MM.1S (cell line): ENCODE measurements around the gene RITA1.

ENCODE experiments used
- DNase-seq: peaks from one replicate; pipeline ENCODE4 v3.0.0-alpha.2; 2015
- H2AFZ ChIP-seq: fragments of 300-600 bp; sonication (generic); 2 replicates; pipeline ENCODE4 v1.6.0; 2016; ENCODE audit warnings: antibody characterized with exemption, low read length
- H3F3A ChIP-seq: fragments of 300-600 bp; sonication (generic); 2 replicates; pipeline ENCODE4 v1.6.1; 2016; ENCODE audit warnings: mild to moderate bottlenecking, antibody characterized with exemption, low read length, moderate library complexity, mixed read lengths; ENCODE audit not compliant: insufficient read depth
- H3K27ac ChIP-seq: fragments of 300-600 bp; sonication (generic); 2 replicates; pipeline ENCODE4 v1.5.1; 2016; ENCODE audit warnings: mild to moderate bottlenecking, low read length
- H3K27me3 ChIP-seq: fragments of 300-600 bp; sonication (generic); replicated peaks from 2 replicates; pipeline ENCODE4 v1.6.0; 2016; ENCODE audit warnings: low read length; ENCODE audit not compliant: insufficient read depth
- H3K36me3 ChIP-seq: fragments of 300-600 bp; sonication (generic); replicated peaks from 2 replicates; pipeline ENCODE4 v1.6.1; 2016; ENCODE audit warnings: mild to moderate bottlenecking, low read length, mixed read lengths; ENCODE audit not compliant: insufficient read depth
- H3K4me1 ChIP-seq: fragments of 300-600 bp; sonication (generic); 2 replicates; pipeline ENCODE4 v1.6.1; 2016; ENCODE audit warnings: low read length, mixed read lengths
- H3K4me2 ChIP-seq: fragments of 300-600 bp; sonication (generic); 2 replicates; pipeline ENCODE4 v1.6.0; 2016; ENCODE audit warnings: low read depth, low read length
- H3K4me3 ChIP-seq: fragments of 300-600 bp; sonication (generic); 2 replicates; pipeline ENCODE4 v1.5.1; 2016; ENCODE audit warnings: low read length, mixed read lengths
- H3K79me2 ChIP-seq: fragments of 300-600 bp; sonication (generic); 2 replicates; pipeline ENCODE4 v1.6.1; 2016; ENCODE audit warnings: mixed run types, low read length, mixed read lengths
- H3K9ac ChIP-seq: fragments of 300-600 bp; sonication (generic); 2 replicates; pipeline ENCODE4 v1.6.1; 2016; ENCODE audit warnings: low read length, mixed read lengths
- H3K9me2 ChIP-seq: fragments of 300-600 bp; sonication (generic); replicated peaks from 2 replicates; pipeline ENCODE4 v1.6.1; 2016; ENCODE audit warnings: mild to moderate bottlenecking, low read length, mixed read lengths; ENCODE audit not compliant: insufficient read depth
- H3K9me3 ChIP-seq: fragments of 300-600 bp; sonication (generic); replicated peaks from 2 replicates; pipeline ENCODE4 v1.6.1; 2016; ENCODE audit warnings: mild to moderate bottlenecking, low read length, mixed read lengths; ENCODE audit not compliant: insufficient read depth
- H4K20me1 ChIP-seq: fragments of 300-600 bp; sonication (generic); 2 replicates; pipeline ENCODE4 v1.6.1; 2016; ENCODE audit warnings: mild to moderate bottlenecking, low read length, moderate library complexity, mixed read lengths; ENCODE audit not compliant: insufficient read depth
- EZH2 ChIP-seq: fragments of 300-600 bp; sonication (generic); optimal IDR thresholded peaks from 2 replicates; pipeline ENCODE3; 2017; ENCODE audit warnings: low read depth, mild to moderate bottlenecking, antibody characterized with exemption, low read length, mixed read lengths

Gene RITA1

DNA sequence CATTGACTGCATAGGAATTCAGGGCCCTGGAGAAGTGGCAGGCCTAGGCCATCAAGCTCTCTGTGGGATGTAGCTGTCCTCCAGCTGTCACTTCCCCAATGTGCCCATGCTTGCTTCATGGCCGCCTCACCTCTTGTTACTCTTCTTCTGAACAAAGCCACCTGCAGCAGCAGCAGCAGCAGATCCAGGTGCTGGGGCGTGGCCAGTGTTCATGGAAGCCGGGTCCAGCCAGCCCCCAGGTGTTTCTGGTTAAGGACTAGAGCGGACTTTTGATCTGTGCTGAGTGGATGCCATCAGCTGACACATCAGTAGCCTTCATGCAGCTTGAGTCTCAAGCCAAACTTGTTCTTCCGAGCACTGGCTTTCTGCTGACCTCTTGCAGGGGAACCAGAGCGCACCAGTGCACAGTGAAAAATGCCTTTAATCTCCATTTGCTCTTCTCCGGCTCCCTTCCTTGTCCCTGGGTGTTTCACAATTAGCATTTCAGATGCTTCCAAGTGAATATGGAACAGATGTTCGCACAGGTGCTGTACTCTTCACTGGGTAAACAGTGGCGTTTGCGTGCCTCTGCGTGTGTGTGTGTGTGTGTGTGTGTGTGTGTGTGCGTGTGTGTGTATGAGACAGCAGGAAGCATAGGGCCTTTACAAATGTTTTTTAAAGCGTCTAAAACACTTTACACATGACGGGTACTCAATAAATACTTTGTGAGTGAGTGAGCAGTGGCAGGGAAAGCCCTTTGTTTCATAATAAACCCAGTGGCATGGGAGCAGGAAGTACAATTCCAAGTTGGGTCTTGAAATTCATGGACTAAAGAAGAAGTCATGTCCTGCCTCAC lies 55.9 kb downstream of the RITA1 start:
- DNase-seq = peak; percentile 19
- no peak for TF ChIP-seq EZH2
- H3K36me3 ChIP-seq = no peaks in the 10 kb centered on the region
- no peaks in the 10 kb centered on the region for H3K27me3 ChIP-seq
- H3K4me1 ChIP-seq = no peaks in the 10 kb centered on the region
- H4K20me1 ChIP-seq = no peaks in the 10 kb centered on the region
- no peak overlapping the region for H3K9ac ChIP-seq
- no peaks in the 10 kb centered on the region for H3F3A ChIP-seq
- H3K4me3 ChIP-seq = no peak overlapping the region
- H3K27ac ChIP-seq = no peak overlapping the region
- H3K9me2 ChIP-seq = no peaks in the 10 kb centered on the region
- no peaks in the 10 kb centered on the region for H3K79me2 ChIP-seq
- H3K4me2 ChIP-seq = no peak overlapping the region
- no peak overlapping the region for H2AFZ ChIP-seq
- no peaks in the 10 kb centered on the region for H3K9me3 ChIP-seq
